Measurements from ENCODE around the gene MYDGF.

DNA sequence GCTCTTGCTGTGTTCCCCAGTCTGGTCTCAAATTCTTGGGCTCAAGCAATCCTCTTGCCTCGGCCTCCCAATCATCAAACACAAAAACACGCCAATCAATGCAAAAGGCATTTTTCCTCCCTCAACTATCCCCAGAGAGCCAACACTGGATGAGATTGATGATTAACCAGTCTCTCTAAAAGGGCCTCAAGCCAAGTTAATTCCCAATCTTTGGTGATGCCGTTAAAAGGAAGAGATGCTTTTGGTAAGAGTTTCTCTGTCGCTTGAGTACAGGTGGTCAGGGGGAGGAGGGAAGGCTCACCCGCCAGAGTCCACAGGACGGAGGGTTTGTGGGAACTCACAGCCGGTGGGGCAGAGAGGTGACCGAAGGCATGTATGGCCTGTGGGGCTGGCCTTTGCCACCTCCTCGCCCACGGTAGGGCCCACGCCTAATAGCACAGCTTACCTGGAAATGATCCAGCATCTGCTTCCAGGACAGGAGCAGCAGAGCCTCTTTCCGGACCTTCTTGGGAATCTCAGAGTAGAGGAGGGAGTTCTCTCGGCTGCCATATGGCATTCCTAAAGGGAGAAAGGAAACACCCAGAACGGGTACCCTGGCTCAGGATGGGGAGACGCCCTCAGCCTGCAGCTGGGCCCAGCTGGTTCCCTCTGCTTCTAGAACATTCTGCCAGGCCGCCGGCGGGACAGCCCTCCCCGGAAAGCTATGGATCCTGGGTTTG lies 35.4 kb upstream of the MYDGF start:
- TF ChIP-seq GATA3 (IDR thresholded peaks at IDR 0.05; ENCODE audit: low read depth, low read length) (no peak), GATA2 (IDR thresholded peaks at IDR 0.05; ENCODE audit: low read depth, low read length) (no peak)
